Small intestine (tissue), 7 donors: ENCODE data around the gene LOX. TPM values are rescaled to one million over a fixed set of nuclear protein-coding genes. Genes with fewer than 3 reads are reported as not detected.

Experiments used
- DNase-seq, 2 donors: peaks; one replicate each; pipeline versions ENCODE4 v3.0.0 to v3.0.0-alpha.2; 2013
- FAIRE-seq: peaks from 2 replicates; lab custom pipeline; 2012; peaks lifted over from hg19 to GRCh38; lab: Jason Lieb, UNC
- H3K27ac ChIP-seq, 3 donors: one replicate each; pipeline ENCODE4 v1.5.1; 2013; ENCODE audit warnings: low read length in 2 of 3, mild to moderate bottlenecking in 2 of 3, control low read depth in 1 of 3, inconsistent platforms in 1 of 3, low read depth in 1 of 3, moderate library complexity in 1 of 3
- H3K27me3 ChIP-seq, 3 donors: one replicate each; pipeline ENCODE4 v1.6.1; 2013; ENCODE audit warnings: low read length in 3 of 3, inconsistent platforms in 1 of 3; ENCODE audit not compliant: control insufficient read depth in 3 of 3, insufficient read depth in 3 of 3
- H3K36me3 ChIP-seq, 3 donors: one replicate each; pipeline ENCODE4 v1.6.1; 2013; ENCODE audit warnings: low read length in 3 of 3, inconsistent platforms in 1 of 3, low read depth in 1 of 3, mild to moderate bottlenecking in 1 of 3, moderate library complexity in 1 of 3; ENCODE audit not compliant: control insufficient read depth in 3 of 3, insufficient read depth in 2 of 3
- H3K4me1 ChIP-seq, 3 donors: one replicate each; pipeline ENCODE4 v1.6.1; 2013; ENCODE audit warnings: low read length in 2 of 3, inconsistent platforms in 1 of 3, low read depth in 1 of 3, mild to moderate bottlenecking in 1 of 3, moderate library complexity in 1 of 3; ENCODE audit not compliant: control insufficient read depth in 3 of 3, insufficient read depth in 2 of 3
- H3K4me3 ChIP-seq, 3 donors: one replicate each; pipeline ENCODE4 v1.5.1; 2013; ENCODE audit warnings: low read length in 3 of 3, control low read depth in 1 of 3, inconsistent platforms in 1 of 3, low read depth in 1 of 3, mild to moderate bottlenecking in 1 of 3, moderate library complexity in 1 of 3
- H3K9me3 ChIP-seq, 2 donors: one replicate each; pipeline ENCODE4 v1.6.1; 2013; ENCODE audit warnings: low read depth in 1 of 2, low read length in 1 of 2; ENCODE audit not compliant: control insufficient read depth in 2 of 2, insufficient read depth in 1 of 2
- WGBS, 3 donors: extraction: QIAGEN DNeasy Blood & Tissue Kit; methylation state at CpG; one replicate each; pipeline ENCODE4 v1.1.7; 2013; 5-methylcytosine and 5-hydroxymethylcytosine counted together
- polyA plus RNA-seq, 4 donors: library from polyadenylated mRNA; stranded (reverse) in 3 of 4; unstranded in 1 of 4; fragments of 200-250 nt in 3 of 4; fragments of 120-200 nt in 1 of 4; gene quantifications; one replicate each; pipeline versions ENCODE4 v1.2.1 to v1.2.3, GENCODE V29; 2013
- donor health status: healthy with polysubstance abuse.
- donor health status: control.
- donor health status: control.
- donor health status: Bipolar disorder and iron deficiency.
- donor health status: healthy.

LOX gene
- polyA plus RNA-seq, 4 donors, result 0.45 to 8.5 (median 2.3) TPM

DNA sequence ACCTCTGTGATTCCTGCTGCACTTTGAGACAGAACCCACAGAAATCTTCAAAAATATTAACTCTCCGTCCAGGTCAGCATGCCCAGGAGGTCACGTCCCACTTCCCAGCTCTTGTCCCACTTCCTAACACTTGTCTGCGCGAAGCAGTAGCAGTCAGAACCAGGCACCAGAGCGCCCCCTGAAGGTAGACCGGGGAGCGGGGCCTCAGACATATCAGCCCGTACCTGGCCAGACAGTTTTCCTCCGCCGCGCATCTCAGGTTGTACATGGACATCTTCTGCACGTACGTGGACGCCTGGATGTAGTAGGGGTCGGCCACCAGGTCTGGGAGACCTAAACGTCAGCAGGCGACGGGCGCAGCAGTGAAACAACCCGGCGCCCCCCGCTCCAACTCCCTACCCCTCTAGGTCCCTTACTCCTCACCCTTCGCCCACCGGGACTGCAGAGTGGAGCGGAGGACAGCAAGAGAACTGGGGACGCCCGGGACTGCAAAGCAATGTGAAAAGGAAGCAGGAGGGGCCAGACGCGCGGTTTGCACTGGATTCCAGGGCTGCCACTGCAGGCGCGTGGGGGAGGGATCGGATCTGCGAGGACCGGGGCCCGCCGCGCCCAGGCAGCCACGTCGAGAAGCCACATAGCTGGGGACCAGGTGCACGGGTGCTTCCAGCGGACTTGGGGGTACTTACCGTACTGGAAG, 1.2 kb downstream of the LOX start:
- WGBS, 3 donors, result 1 to 2% (median 2%) methylated on average over 43 of the region's 43 CpGs
- peak; percentile 44 to 88 for DNase-seq
- Histone ChIP-seq H3K4me3 (peak overlapping the region in 2 of 3 donors; percentile 43 to 64), H3K4me1 (peaks cover 2% of the 10 kb centered on the region in 3 donors), H3K36me3 (no peaks in the 10 kb centered on the region), H3K9me3 (no peaks in the 10 kb centered on the region), H3K27me3 (peaks cover 0 to 19% (median 4%) of the 10 kb centered on the region in 3 donors), H3K27ac (peak overlapping the region in 2 of 3 donors; percentile 21 to 87)
- FAIRE-seq, result no peak

DNA sequence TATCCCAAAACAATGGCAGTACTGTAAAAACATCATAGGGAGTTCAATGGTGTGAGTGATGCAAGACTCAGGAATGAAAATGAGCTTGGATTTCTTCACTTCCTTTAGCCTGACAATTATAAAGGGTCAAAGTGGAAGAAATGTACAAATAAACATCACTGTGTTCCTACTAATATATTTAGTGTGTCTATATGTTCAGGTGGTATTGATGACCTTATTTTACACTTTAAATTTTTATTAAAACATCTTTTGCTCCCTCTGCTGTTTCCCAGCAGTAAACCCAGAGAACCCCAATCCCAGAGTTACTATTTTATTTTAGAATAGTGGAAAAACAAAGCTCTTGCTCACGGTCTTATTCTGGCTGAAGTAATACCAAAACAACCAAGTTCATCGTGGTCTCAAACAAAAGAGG, 2.0 kb downstream of the LOX start:
- DNase-seq (peak in 1 of 2 donors; percentile 36), FAIRE-seq (no peak)
- H3K4me1 ChIP-seq, result peaks cover 2% of the 10 kb centered on the region in 3 donors
- H3K27ac ChIP-seq, result no peak overlapping the region
- 34 to 64% (median 42%) methylated on average over 2 of the region's 2 CpGs for WGBS, 3 donors
- H3K9me3 ChIP-seq, result no peaks in the 10 kb centered on the region
- H3K36me3 ChIP-seq, result no peaks in the 10 kb centered on the region
- peaks cover 0 to 19% (median 4%) of the 10 kb centered on the region in 3 donors for H3K27me3 ChIP-seq
- H3K4me3 ChIP-seq, result no peak overlapping the region

DNA sequence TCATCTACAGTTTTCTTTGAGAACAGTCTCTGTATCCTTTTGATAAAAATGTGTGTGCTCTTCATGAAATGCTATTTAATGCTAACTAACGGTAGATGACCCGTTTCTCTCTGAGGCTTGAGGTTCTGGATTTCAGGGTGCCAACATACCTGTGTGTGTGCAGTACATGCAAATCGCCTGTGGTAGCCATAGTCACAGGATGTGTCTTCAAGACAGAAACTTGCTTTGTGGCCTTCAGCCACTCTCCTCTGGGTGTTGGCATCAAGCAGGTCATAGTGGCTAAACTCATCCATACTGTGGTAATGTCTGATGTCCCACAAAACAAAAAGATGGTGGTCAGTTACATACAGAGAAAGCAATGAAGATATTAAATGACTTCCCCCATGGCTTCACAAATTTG, 4.2 kb downstream of the LOX start:
- peaks cover 0 to 16% (median 4%) of the 10 kb centered on the region in 3 donors for H3K27me3 ChIP-seq
- 84 to 92% (median 85%) methylated on average over 3 of the region's 3 CpGs for whole genome bisulfite sequencing, 3 donors
- FAIRE-seq, result no peak
- no peak overlapping the region for H3K4me3 ChIP-seq
- no peak for DNase-seq
- H3K9me3 ChIP-seq, result no peaks in the 10 kb centered on the region
- H3K27ac ChIP-seq, result no peak overlapping the region
- peaks cover 2% of the 10 kb centered on the region in 3 donors for H3K4me1 ChIP-seq
- no peaks in the 10 kb centered on the region for H3K36me3 ChIP-seq

GRCh38 chr5:122073018-122073417, 5.0 kb downstream of the LOX start:
- FAIRE-seq, result no peak
- no peak overlapping the region for H3K27ac ChIP-seq

DNA sequence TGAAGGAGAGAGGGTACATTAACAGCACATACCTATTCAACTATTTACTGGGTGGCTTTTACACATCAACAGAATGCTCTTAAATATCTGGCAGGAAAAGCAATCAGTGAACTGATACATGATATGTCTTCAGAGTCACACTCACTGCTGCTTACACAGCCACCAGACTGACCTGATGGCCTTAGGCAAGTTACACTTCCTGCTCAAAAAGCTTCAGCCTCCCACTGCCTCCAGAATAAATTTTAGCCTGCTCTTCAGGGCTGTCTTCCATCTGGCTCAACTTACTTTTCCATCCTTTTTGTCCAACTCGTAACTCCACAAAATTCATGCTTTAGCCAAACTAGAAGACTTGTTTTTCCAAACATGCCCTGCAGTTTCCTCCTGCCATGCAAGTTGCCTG, 10.7 kb downstream of the LOX start:
- H3K36me3 ChIP-seq, result no peaks in the 10 kb centered on the region
- 75 to 96% (median 90%) methylated on average over 1 of the region's 1 CpG for WGBS, 3 donors
- no peaks in the 10 kb centered on the region for H3K27me3 ChIP-seq
- H3K9me3 ChIP-seq, result no peaks in the 10 kb centered on the region
- H3K4me1 ChIP-seq, result no peaks in the 10 kb centered on the region
- no peak overlapping the region for H3K27ac ChIP-seq
- FAIRE-seq, result no peak
- no peak overlapping the region for H3K4me3 ChIP-seq
- DNase-seq, result no peak

More at GRCh38 chr5:122073018-122073417, 5.0 kb downstream of the LOX start:
- Histone ChIP-seq H3K27me3 (peaks cover 0 to 11% (median 4%) of the 10 kb centered on the region in 3 donors), H3K9me3 (no peaks in the 10 kb centered on the region), H3K4me1 (peaks cover 0 to 2% (median 2%) of the 10 kb centered on the region in 3 donors), H3K4me3 (no peak overlapping the region), H3K36me3 (no peaks in the 10 kb centered on the region)
- DNase-seq, result no peak
- WGBS, 3 donors, result 90 to 92% (median 91%) methylated on average over 2 of the region's 2 CpGs

GRCh38 chr5:122064992-122065391, 13.1 kb downstream of the LOX start:
- no peak overlapping the region for H3K27ac ChIP-seq
- no peak for FAIRE-seq
- WGBS, 3 donors, result 93 to 98% (median 96%) methylated on average over 3 of the region's 3 CpGs
- no peaks in the 10 kb centered on the region for H3K36me3 ChIP-seq
- DNase-seq, result no peak
- no peaks in the 10 kb centered on the region for H3K9me3 ChIP-seq
- no peaks in the 10 kb centered on the region for H3K4me1 ChIP-seq
- no peak overlapping the region for H3K4me3 ChIP-seq
- H3K27me3 ChIP-seq, result no peaks in the 10 kb centered on the region

DNA sequence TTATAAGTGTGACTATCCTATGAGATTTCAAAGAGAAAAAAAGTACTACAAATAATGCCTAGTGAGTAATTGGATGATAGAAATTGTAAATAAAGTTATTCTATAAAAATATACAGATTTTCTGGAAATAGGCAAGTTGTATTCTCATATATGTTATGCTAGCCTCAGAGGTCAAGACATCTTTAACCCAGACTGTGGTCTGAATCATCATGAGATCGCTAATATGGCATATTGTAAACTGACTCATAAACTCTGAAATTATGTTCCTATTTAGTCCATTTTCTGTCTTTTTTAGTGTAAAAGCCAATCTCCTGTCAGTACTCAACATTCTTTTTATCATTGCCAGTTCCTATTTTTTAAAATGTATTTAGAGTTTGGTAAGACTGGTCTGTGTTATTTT, 14.2 kb downstream of the LOX start:
- DNase-seq, result no peak
- Histone ChIP-seq H3K4me3 (no peak overlapping the region), H3K27ac (no peak overlapping the region), H3K27me3 (no peaks in the 10 kb centered on the region), H3K4me1 (no peaks in the 10 kb centered on the region), H3K36me3 (no peaks in the 10 kb centered on the region), H3K9me3 (no peaks in the 10 kb centered on the region)
- 63 to 75% (median 65%) methylated on average over 1 of the region's 1 CpG for WGBS, 3 donors
- no peak for FAIRE-seq

DNA sequence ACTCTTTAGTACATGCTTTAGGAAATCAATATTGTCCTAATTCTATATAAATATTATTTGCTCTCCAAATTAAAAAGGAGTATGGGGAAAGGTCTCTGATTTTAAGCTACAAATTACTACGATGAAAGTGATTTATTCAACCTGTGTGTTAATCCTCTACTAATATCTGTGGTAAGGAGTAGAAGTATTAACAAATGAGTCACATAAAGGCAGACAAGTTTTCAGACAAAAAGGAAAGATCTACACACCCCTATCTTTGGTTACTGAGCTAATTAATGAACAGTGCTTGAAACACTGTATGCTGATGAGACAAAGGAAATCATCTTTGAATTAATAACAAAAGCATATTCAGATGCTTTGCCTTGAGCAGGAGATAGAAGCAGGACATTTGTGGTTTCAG, 15.9 kb downstream of the LOX start:
- H3K4me1 ChIP-seq, result no peaks in the 10 kb centered on the region
- H3K9me3 ChIP-seq, result no peaks in the 10 kb centered on the region
- DNase-seq (no peak), FAIRE-seq (no peak)
- no peak overlapping the region for H3K4me3 ChIP-seq
- WGBS, 3 donors, result 79 to 82% (median 80%) methylated on average over 1 of the region's 1 CpG
- no peak overlapping the region for H3K27ac ChIP-seq
- H3K36me3 ChIP-seq, result no peaks in the 10 kb centered on the region
- H3K27me3 ChIP-seq, result no peaks in the 10 kb centered on the region

DNA sequence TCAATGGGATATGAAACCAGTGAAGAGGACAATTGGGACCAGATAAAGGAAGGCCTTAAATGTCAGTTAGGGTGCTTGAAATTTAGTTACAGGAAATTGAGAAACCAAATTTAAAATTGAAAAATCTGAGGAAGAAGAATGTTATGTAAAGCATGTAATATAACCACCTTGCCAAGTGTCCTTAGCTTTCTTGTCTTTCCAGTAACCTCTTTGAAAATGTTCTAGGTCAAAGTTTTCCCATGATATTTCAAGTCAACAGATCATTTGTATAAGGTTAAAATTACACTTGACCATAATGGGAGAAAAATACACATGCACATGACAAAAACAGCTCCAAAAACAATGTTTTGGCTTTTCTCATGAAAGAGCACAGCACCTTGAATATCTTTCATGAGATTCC, 21.1 kb downstream of the LOX start:
- Histone ChIP-seq H3K4me3 (no peak overlapping the region), H3K4me1 (no peaks in the 10 kb centered on the region)

More for the DNA sequence above, 21.1 kb downstream of the LOX start:
- peaks cover 0 to 6% (median 0%) of the 10 kb centered on the region in 3 donors for H3K36me3 ChIP-seq
- no peaks in the 10 kb centered on the region for H3K27me3 ChIP-seq
- H3K9me3 ChIP-seq, result no peaks in the 10 kb centered on the region
- no peak for DNase-seq
- H3K27ac ChIP-seq, result no peak overlapping the region
- no peak for FAIRE-seq
